ENCODE measurements around the gene UQCR11. TPM values are rescaled to one million over a fixed set of nuclear protein-coding genes. Genes with fewer than 3 reads are reported as not detected.

Gene UQCR11
- total and polyA plus RNA-seq, 2 of the 8 experiments (the other 6 are each of a cell fraction or from before 2014, with no cell fraction given) = 162 to 171 TPM

DNA sequence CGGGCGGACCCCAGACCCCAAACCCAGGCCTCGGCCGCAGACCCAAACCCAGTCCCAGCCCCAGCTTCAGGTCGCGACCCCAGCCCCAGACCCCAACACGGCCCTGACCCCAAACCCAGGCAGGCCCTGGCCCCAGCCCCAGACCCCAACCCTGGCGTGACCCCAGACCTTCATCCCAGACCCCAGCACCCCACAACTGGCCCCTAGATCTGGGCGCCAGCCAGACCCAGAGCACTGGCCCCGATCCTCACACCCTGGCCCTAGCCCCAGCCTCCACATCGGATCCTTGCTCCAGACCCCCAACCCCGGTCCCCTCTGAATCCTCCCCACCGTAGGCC, 20.1 kb downstream of the UQCR11 start:
- H3K27me3 ChIP-seq (replicated peaks in 1 of 4; ENCODE audit: control insufficient read depth in 3 of 4, extremely low read depth in 1 of 4, insufficient read depth in 3 of 4, low read length in 3 of 4) = no peaks in the 10 kb centered on the region; a peak in 1 of 7 replicates
- H3K4me3 ChIP-seq (ENCODE audit: extremely low read depth in 1 of 4, insufficient read depth in 2 of 4, low read depth in 3 of 4, low read length in 4 of 4) = peak overlapping the region in 1 of 4 experiments; percentile 68; a peak in 1 of 8 replicates
- H3K9ac ChIP-seq (replicated peaks in 1 of 4; ENCODE audit: extremely low read depth in 1 of 4, low read depth in 3 of 4, low read length in 3 of 4) = no peak overlapping the region; a peak in 1 of 7 replicates
- ChIA-PET POLR2A (ENCODE audit: partially characterized antibody) (interaction anchor here (9.1 kb wide), 1 partner anchor 9 kb away, joined by 148 read pairs; no protein-coding TSS in a partner anchor), CTCF (ENCODE audit: partially characterized antibody) (interaction anchor here (1.5 kb wide), 2 partner anchors 10 to 39 kb away, joined by 3 to 4 read pairs; no protein-coding TSS in a partner anchor)
- no peak overlapping the region for H2BK20ac ChIP-seq (ENCODE audit: low read length)
- H4K5ac ChIP-seq (ENCODE audit: insufficient read length, low read depth, low read length) = no peak overlapping the region
- no peak overlapping the region for H2AFZ ChIP-seq (ENCODE audit: low read length)
- H2BK120ac ChIP-seq (replicated peaks; ENCODE audit: low read depth, low read length) = no peak overlapping the region
- no peak overlapping the region for H3K56ac ChIP-seq (replicated peaks; ENCODE audit: insufficient read length, low read depth, low read length)
- H3K4ac ChIP-seq (replicated peaks; ENCODE audit: insufficient read length, low read depth, low read length) = no peak overlapping the region
- no peak overlapping the region for H2BK12ac ChIP-seq (ENCODE audit: low read depth, low read length)
- peaks cover 5 to 40% (median 24%) of the 10 kb centered on the region in 4 experiments; a peak in 7 of 8 replicates for H3K36me3 ChIP-seq (ENCODE audit: control insufficient read depth in 2 of 4, insufficient read depth in 4 of 4, low read length in 3 of 4)
- H3K23ac ChIP-seq (ENCODE audit: insufficient read length) = no peak overlapping the region
- H3K79me2 ChIP-seq (ENCODE audit: control insufficient read depth in 1 of 2, insufficient read depth in 2 of 2, low read length in 2 of 2) = peaks cover 0 to 40% of the 10 kb centered on the region in 2 experiments; a peak in 2 of 4 replicates
- H3K79me1 ChIP-seq (ENCODE audit: low read depth, low read length) = peaks cover 25% of the 10 kb centered on the region
- H2BK15ac ChIP-seq (ENCODE audit: low read length) = no peak overlapping the region
- H4K20me1 ChIP-seq (replicated peaks in 1 of 2; ENCODE audit: control insufficient read depth in 1 of 2, insufficient read depth in 2 of 2, low read length in 2 of 2) = peaks cover 0 to 16% of the 10 kb centered on the region in 2 experiments
- no peaks in the 10 kb centered on the region for H3K23me2 ChIP-seq (ENCODE audit: low read depth, low read length)
- no peak overlapping the region for H4K91ac ChIP-seq (replicated peaks; ENCODE audit: insufficient read length, low read length)
- no peak overlapping the region for H3K27ac ChIP-seq (ENCODE audit: low read depth, low read length)
- no peaks in the 10 kb centered on the region for H3K4me1 ChIP-seq (replicated peaks in 1 of 4; ENCODE audit: control insufficient read depth in 3 of 4, insufficient read depth in 4 of 4, low read length in 3 of 4)
- H2AK5ac ChIP-seq (ENCODE audit: low read depth, low read length) = no peak overlapping the region
- no peak for DNase-seq (ENCODE audit: low read depth in 1 of 2, low spot score in 2 of 2)
- no peak overlapping the region for H3K18ac ChIP-seq (ENCODE audit: extremely low read depth, low read length)
- 100% methylated on average over 1 of the region's 13 CpGs; no CpG with 5 or more reads in 1 of the 2 experiments for WGBS, 2 experiments (ENCODE audit: extremely low coverage in 1 of 2, insufficient coverage in 1 of 2, insufficient read length in 1 of 2, insufficient replicate concordance in 2 of 2, low coverage in 1 of 2, low lambda C conversion rate in 2 of 2, missing lambda C conversion rate in 1 of 2)
- peak overlapping the region; percentile 79; the same call in 1 of the 2 replicates for H4K8ac ChIP-seq (ENCODE audit: extremely low read depth, insufficient read depth, low read length)
- FAIRE-seq = no peak
- peak overlapping the region in 1 of 2 experiments; percentile 65; a peak in 1 of 4 replicates for H3K4me2 ChIP-seq (ENCODE audit: insufficient read depth in 1 of 2, low read depth in 2 of 2, low read length in 2 of 2)
- H3K14ac ChIP-seq (ENCODE audit: insufficient read length) = no peak overlapping the region
- no peak overlapping the region for H2BK5ac ChIP-seq (ENCODE audit: low read depth, low read length)
- no peaks in the 10 kb centered on the region for H3K9me3 ChIP-seq (ENCODE audit: insufficient read depth in 2 of 2, low read depth in 1 of 2, low read length in 1 of 2)
- no peak for TF ChIP-seq SIRT6 (IDR thresholded peaks at IDR 0.05; ENCODE audit: low read length)
- TF ChIP-seq MAX (IDR thresholded peaks at IDR 0.05) = no peak
- no peak for TF ChIP-seq NRF1 (IDR thresholded peaks at IDR 0.05; ENCODE audit: low read depth, low read length)
- no peak for TF ChIP-seq E2F6 (IDR thresholded peaks at IDR 0.05)
- TF ChIP-seq SP2 (IDR thresholded peaks at IDR 0.05; ENCODE audit: low read length) = no peak
- TF ChIP-seq HDAC2 (IDR thresholded peaks at IDR 0.05; ENCODE audit: borderline replicate concordance in 1 of 2, low read depth in 2 of 2, low read length in 2 of 2) = no peak
- TF ChIP-seq GABPA (IDR thresholded peaks at IDR 0.05; ENCODE audit: borderline replicate concordance, insufficient read depth, low read length) = no peak
- TF ChIP-seq ASH2L (IDR thresholded peaks at IDR 0.05; ENCODE audit: low read length) = no peak
- no peak for TF ChIP-seq ATF2 (IDR thresholded peaks at IDR 0.05; ENCODE audit: low read length)
- TF ChIP-seq SRF (IDR thresholded peaks at IDR 0.05; ENCODE audit: low read depth, low read length) = no peak
- TF ChIP-seq KDM1A (IDR thresholded peaks at IDR 0.05; ENCODE audit: borderline replicate concordance, low read length) = no peak
- no peak for TF ChIP-seq POLR2A (IDR thresholded peaks at IDR 0.05; ENCODE audit: control extremely low read depth in 1 of 2, low read depth in 2 of 2, low read length in 2 of 2)
